DMS153 treated with DMSO at 0.1 percent for 48 hours (cell line): Measurements from ENCODE around the gene STX16.
"Not testable (repeated sequence)": the region's sequence is repeated elsewhere in the genome, so short reads cannot be mapped to it uniquely, and the experiment has no call there.

Experiments
- DNase-seq: peaks from one replicate; lab custom pipeline; 2025; ENCODE audit not compliant: unreplicated experiment; lab: John Stamatoyannopoulos, UW

STX16 gene

DNA sequence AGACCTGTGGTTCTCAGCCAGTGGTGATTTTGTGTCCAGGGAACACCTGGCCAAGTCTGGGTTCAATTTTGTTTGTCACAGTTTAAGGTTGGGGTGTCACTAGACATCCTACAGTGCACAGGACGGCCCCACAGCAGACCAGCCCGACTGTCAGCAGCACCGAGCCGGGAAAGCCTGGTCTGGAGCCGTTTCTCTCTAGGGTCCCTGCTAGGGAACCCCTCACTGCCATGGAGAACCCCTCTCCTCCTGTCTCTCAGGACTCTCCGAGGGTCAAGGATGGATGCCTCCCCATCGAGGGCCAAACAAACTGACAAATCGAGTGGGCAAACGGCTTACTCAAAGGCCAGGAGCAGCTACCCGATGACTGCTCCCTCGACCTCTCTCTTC, 15.8 kb upstream of the STX16 start:
- DNase-seq: no peak

DNA sequence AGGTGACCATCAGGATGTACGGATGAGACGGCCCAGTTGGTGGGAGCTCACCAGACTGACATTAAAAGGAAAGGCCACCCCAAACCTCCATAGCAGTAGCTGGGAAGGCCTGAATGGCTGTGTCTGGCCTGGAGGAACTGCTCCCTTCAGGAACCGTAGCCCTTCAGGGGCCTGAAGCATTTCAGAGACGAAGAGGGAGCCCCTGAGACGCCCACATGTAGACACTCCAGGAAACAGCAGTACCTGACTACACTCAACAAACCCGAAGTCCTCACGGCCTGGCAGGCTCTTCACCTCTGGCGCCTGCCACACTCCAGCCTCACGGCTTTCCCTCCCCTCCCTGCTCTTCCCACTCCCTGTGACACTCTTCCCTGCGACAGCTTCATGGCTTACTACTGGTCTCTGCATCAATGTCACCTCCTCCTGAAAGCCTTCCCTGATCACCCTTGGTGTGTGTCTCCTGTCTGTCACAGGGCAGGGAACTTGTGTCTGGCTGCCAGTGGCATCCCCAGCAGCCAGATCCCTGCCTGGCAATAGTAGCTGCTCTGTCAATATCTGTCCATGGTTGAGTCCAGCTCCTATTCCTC, 14.6 kb upstream of the STX16 start:
- no peak for DNase-seq

DNA sequence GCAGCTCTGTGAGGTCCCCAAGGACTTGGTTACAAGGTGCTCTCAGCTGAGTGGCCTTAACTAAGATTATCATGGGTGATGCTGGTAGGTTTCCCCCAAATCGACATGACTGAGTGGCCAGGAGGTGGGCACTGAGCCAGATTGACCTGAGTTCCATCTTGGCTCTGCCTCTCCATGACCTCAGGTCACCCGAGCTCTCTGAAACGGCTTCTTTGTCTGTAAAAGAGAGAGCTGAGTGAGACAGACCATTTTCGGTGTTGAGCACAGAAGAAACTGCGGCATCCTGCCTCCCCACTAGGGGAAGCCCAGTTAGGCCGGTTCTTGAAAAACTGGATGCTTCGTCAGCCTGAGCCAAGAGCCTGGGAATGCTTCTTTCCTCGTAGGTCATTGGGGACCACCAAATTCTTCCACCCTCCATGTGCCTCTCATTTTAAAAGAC, 14.1 kb upstream of the STX16 start:
- DNase-seq: no peak

DNA sequence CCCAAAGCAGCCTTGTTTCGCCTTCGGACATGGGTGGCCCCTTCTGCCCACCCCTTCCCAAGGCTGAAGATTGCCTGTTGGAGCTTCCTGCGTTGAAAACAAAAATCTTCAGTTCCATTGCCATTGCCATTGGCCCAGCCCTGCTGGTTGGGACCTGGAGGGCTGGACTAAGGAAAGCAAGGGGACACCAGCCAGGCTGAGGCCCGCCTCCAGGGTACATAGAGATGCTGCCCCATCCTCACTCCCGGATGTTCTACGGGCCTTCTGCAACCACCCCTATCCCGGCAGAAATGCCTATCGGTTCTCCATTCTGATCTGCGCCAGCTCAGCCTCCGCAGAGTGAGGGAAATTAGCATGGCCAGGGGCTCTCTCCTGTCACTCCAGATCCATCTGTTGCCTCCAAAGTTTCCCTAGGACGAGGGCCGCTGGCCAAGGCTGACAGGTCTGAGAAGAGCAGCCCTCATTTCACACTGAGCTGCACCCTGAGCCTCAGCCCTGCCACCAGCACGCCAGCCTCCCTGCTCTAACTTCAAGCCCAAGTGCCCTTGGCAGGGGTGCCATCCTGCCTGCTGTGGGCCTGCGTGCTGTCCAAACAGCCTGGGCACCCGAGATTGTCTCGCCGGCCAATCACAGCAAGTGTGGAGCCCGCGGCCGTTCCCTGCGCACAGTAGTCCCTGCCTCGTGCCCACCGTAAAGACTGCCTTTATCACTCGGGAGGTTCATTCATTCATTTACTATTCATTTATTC, 13.4 kb upstream of the STX16 start:
- DNase-seq: no peak

DNA sequence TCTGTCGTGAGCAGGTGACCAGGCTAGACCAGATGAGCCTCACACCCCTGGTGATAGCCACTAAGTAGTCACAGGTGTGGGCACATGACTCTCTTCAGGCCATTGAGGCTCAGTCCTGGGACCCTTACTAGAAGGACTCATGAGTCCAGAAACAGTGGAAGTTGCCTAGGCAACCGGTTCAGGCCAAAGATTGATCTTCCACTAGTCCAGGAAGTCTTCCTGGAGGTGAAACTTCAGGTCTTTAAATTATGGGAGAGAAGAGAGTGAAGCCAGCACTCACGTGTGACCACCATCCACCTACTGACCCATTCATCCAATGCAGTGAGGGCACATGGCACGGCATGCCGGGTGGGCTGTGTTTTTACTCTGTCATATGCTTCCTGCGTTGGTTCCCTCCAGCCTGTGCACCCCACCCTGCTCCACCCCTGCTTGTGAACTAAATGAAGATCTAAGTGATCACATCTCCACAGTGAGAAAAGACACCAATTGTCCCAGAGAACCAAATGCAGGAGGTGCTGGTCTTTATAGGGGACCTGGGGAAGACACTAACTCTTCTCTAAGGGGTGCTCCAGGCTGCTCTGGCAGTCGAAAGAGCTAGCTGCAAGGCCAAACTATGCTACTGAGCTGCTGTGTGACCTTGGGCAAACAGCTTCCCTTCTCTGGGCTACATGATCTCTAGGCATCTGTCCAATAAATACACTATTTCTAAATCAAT, 12.5 kb upstream of the STX16 start:
- no peak for DNase-seq

DNA sequence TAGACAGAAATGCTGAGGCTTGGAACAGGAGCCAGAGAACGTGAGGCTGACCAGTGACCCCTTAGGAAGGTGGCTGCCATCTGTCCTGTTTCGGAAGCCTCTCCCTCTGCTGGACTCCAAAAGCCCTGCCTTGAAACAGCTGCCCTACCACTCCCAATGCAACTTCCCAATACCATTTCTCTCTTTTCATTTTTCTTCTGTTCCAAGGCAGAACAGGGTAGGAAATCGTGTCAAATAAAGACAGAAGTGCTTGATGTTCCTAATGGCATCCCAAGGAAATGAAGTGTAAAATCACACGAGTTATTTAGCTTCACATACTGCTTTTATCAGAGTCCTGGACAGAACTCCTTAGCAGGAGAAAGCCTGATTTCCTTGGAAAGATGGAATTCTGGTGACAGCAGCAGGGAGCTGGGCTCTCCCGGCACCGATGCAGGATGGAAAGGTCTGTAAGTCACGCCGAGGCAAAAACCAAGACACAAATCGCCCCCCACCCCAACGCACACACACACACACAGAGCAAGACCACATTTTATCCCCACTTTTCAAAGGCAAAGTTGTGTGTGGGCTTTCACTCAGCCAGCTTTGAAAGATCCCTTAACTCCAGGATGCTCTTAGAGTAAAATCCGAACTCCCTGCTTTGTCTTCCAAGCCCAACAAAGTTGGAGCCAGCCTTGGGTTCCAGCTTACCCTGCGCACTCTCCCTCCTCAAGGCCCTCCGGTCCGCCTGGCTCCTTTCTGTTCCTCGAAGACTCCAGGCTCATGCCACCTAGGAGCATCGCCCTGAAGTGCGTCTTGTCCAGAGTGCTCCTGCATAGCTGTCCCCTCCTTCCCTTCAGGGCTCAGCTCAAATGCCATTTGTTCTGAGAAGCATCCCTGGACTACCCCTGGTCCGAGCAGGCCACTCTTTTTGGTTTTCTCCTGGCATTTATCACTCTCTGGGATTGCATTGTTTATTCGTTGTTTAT, 11.6 kb upstream of the STX16 start:
- no peak for DNase-seq

DNA sequence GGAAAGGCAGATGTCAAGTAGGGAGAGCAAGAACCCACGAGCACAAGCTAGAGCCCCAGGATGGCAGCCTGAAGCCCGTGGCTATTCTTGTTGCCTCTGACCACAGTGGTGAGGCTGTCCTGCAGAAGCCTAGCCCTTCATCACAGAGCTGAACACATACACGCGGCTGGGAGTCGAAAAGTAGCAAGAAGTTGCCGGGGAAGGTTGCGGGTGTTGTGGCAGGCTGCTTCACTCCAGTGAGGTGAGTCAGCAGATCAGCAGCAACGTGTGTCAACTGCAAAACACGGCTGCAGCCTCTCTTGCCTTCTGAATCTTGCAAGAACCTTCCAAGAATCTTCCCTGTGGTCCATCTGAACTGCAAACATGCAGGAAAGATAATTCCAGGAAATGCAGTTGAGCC, 10.6 kb upstream of the STX16 start:
- no peak for DNase-seq

DNA sequence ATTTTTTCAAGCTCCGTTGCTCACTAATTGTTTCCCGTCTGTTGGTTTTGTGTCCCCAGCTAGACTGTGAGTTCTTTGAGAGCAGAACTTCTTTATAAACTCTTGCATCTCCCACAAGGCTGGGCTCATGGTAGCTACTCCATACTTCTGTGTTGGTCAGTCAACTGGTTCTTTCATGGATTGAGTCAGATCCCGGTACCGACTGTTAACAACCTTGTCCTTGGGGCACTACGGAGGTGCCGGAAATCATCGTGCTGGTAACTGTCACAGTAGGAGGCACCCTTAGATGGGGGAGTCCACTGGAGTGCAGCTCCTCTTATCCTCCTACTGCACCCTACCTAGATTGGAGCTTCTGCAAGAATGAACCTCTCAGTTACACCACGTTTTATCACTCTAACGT, 8.6 kb upstream of the STX16 start:
- no peak for DNase-seq

DNA sequence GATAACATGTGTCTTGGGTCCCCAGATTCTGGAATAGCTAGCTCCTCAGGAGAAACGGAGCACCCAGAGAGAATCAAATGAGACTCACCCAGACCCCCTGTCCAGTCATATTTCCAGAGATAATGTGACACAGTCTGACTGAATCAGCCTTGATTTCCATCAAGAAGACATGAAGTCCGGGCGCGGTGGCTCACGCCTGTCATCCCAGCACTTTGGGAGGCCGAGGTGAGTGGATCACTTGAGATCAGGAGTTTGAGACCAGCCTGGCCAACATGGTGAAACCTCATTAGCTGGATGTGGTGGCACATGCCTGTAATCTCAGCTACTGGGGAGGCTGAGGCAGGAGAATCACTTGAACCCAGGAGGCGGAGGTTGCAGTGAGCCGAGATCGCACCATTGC, 8.2 kb upstream of the STX16 start:
- DNase-seq: not testable (repeated sequence)

DNA sequence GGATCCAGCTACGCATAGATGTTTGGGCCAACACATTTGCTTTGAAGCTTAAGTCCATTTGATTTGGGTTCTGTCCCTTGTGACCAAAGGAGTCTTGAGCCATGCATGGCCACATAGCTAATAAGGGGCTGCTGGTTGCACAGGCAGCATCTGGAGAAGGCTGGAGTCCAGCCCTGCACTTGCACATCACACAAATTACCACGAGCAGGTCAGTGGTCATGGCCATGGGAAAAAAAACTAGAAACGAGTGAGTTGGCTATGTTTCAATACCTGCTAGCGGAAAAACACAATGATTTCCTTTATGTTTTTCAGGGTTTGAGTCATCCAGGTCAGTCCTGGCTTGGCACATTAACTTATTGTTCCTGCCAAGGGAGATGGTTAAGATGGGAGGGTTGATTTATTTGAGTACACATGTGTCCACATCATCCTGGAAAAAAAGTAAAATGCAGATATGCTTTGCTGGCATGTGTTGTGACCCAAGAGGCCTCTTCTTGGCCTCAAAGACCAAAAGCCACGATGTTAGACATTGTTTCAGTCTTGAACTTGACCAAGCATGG, 5.6 kb upstream of the STX16 start:
- no peak for DNase-seq

DNA sequence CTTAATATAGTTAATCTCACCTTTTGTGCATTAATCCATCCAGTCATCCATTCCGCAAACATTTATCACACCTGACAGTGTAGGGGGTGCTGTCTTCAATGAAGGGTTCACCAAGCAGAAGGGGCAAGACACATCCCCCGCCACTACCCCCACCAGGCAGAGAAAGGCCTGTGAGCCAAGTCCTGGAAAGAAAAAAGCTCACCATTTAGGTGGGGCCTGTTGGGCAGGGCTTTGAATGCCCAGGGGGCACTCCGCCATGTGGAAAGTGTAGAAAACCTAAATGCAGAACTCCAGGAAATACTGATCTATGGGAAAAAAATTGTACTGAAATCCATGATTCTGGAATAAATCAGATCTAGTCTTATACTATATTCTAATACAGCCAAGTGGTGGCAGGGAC, 4.8 kb upstream of the STX16 start:
- no peak for DNase-seq

DNA sequence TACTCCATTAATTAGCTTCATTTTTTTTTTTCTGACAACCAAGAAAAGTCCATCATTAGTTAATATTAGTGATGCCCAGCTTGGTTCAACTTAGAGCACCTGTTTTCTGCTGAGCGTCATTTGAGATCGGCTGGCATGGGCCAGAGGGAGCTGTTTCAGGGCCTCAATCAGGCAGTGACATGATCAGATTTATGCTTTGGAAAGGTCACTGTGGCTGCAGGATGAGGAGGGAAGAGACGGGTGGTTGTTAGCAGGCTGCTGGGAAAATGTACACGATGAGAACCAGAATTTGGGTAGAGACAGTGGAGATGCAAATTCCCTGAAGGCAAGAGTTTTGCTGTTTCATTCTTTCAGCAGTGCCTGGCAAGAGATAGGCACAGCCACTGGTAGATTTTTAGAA, 4.4 kb upstream of the STX16 start:
- DNase-seq: no peak

DNA sequence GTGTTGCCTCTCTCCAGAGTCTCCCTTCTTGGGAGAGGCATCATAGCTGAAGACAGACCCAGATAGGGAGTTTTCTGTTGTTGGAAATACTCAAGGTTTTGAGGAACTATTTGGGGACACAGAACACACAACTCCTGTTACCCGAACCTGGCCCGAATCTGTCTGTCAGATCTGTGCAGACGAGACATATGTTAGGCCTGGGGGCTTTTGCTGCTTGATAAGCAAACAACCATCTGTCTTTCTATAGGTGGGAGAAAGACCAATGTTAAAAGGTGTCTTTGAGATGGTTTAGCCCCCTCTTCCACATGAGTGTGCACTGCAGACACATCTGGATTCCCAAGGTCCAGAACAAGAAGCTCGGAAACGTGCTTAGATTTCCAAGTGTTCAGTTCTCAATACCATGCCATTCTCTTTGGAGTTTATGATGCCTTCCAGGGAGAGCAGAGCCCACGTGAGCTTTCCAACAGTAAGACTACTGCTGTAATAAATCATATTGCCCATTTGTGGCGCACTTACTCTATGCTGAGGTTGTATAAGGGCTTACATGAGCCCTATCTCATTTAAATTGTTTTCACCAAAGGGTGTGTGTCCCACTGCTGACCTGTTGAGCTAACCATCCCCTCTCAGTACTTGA, 3.8 kb upstream of the STX16 start:
- no peak for DNase-seq

DNA sequence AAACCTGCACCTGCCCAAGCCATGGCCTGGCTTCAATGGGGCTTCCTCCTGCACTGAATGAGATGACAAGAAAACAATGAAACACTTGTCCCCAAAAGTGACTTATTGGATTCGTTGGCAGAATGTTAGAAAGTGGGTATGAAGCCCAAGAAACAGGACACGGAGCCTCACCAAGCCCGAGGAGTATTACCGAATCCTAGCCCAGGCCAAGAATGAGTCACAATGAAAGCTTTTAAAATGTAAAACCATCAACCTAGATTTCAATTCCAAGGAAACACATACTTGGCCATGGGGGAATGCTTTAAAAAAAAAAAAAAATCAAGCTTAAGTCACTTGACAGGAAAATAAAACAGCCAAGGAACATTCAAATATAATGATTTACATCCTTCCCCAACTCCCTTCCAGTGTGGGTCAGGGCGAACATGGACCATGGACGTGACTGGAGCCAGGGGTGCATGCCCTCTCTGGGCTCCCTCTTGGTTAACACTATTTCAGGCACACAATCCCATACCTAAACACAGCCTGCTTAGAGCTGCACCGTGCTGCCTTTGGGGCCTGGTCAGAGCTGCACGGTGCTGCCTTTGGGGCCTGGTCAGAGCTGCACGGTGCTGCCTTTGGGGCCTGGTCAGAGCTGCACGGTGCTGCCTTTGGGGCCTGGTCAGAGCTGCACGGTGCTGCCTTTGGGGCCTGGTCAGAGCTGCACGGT, 3.1 kb upstream of the STX16 start:
- DNase-seq: no peak

DNA sequence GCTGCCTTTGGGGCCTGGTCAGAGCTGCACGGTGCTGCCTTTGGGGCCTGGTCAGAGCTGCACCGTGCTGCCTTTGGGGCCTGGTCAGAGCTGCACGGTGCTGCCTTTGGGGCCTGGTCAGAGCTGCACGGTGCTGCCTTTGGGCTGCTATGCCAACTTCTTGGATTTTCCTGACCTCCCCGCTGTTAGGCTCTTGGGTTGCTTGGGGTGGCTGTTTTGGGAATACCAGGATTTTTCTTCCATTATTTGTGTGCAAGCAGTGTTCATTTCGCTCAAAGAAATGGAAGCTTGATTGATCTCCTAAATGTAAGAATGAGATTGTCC, 2.6 kb upstream of the STX16 start:
- DNase-seq: not testable (repeated sequence)

DNA sequence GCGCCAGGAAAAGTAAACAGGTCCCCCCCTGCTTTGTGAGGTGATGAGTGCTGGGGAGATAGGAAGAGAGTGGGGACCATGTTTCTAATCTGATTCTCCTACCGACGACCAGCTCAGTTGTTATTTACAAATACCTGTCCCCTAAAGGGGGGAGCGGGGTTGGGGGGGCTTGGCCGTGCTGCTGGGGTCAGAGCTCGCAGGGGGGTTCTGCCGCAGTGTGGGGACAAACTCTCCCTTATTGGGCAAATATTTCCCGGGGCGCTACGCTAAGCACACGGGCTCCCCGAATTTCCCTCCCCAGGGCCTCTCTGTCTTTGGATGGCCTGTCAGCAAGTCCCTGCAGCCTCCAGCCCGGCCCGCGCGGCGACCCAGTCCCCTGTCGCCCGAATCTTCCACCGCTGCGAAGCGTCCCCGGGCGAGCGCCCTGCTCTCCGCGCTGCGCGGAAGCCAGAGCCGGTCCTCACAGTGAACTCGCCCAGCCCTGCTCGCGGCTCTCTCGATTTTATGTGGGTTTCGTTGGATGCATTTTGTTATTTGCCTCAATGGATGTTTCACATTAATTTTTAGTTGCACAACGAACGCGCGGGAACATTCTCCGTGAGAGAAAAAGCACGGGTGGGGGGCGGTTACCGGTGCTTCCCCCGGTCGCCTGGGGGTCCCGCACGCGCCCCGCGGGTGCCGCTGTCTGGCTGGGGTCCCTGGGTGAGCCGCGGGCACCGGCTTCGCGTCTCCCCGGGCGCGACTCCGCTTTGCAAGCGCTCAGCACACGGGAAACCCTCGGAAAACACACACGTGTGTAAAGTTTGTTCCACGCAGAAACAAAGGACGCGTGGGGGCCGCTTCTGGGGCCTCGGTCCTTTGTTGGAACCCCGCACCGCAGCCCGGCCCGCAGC, 1.5 kb upstream of the STX16 start:
- DNase-seq: no peak

DNA sequence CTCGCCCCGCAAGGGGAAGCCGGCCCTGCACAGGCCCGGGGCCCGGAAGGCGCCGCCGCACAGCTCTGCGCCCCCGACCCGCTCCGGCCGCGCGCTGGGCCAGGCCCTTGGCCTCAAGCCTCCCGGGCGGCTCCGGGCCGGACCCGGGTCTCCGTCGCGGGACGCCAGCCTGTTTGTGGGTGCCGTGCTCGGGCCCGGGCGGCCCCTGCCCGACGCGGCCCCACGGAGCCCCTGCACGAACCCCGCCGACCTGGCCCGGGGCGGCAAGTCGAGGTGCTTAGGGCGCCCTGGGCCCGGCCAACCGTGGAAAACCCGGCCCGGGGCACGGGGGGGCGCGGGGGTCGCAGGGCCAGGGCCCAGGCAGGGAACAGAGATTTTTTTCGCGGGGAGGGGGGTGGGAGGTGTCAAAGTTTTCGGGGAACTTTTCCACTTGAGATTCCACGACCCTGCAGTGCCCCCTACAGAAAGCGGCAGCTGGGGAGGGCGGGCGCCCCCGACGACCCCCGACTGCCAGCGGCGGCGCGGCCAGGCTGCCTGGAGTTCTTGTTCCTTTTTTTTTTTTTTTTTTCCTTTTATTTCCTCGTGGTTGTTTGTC, 805 bp upstream of the STX16 start:
- DNase-seq: no peak

DNA sequence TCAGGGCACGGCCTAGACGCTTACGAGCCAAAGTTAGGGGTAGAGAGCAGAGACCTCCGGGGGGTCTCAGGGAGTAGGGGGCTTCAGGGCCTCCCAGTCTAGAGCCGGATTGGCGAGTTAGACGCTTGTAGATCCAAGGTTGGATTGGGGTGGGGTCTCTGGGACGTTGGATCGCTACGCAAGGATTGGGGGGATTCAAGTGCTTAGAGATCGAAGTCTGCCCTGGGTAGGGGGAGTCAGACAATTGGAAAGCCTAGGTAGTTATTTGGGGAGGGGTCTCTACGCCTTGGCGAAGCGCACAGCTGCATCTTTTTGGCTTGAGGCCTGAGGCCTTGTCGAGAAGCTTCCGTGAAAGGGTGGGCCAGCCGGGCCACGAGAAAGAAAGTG, 469 bp downstream of the STX16 start:
- DNase-seq: no peak
